Hepatocyte (in vitro differentiated cells): ENCODE data around the gene FAU. TPM values are rescaled to one million over a fixed set of nuclear protein-coding genes. Genes with fewer than 3 reads are reported as not detected.

ENCODE experiments used
- DNase-seq: peaks from one replicate; pipeline ENCODE4 v3.0.0-alpha.2; 2016; ENCODE audit warnings: low spot score
- H2AFZ ChIP-seq: fragments of 200-600 bp; sonication (generic); 2 replicates; pipeline ENCODE4 v1.6.0; 2016; ENCODE audit warnings: antibody characterized with exemption, mild to moderate bottlenecking
- H3K27ac ChIP-seq: fragments of 200-600 bp; sonication (generic); 2 replicates; pipeline ENCODE4 v1.5.1; 2016; ENCODE audit warnings: mild to moderate bottlenecking
- H3K27me3 ChIP-seq: fragments of 200-600 bp; sonication (generic); 2 replicates; pipeline ENCODE4 v1.6.1; 2016
- H3K36me3 ChIP-seq: fragments of 200-600 bp; sonication (generic); replicated peaks from 2 replicates; pipeline ENCODE4 v1.5.1; 2016; ENCODE audit warnings: low read depth; ENCODE audit not compliant: insufficient read depth
- H3K4me1 ChIP-seq: fragments of 200-600 bp; sonication (generic); 2 replicates; pipeline ENCODE4 v1.5.1; 2016; ENCODE audit warnings: mild to moderate bottlenecking, moderate library complexity; ENCODE audit not compliant: insufficient read depth
- H3K4me2 ChIP-seq: fragments of 200-600 bp; sonication (generic); 2 replicates; pipeline ENCODE4 v1.6.0; 2016
- H3K4me3 ChIP-seq: fragments of 200-600 bp; sonication (generic); 2 replicates; pipeline ENCODE4 v1.5.1; 2016; ENCODE audit warnings: mild to moderate bottlenecking
- H3K79me2 ChIP-seq: fragments of 200-600 bp; sonication (generic); 2 replicates; pipeline ENCODE4 v1.6.0; 2017; ENCODE audit warnings: mild to moderate bottlenecking
- H3K9me2 ChIP-seq: fragments of 200-600 bp; sonication (generic); replicated peaks from 2 replicates; pipeline ENCODE4 v1.6.0; 2017; ENCODE audit warnings: mild to moderate bottlenecking; ENCODE audit not compliant: insufficient read depth
- H3K9me3 ChIP-seq: fragments of 200-600 bp; sonication (generic); 2 replicates; pipeline ENCODE4 v1.5.1; 2016; ENCODE audit warnings: low read depth, mild to moderate bottlenecking
- H4K20me1 ChIP-seq: fragments of 200-600 bp; sonication (generic); 2 replicates; pipeline ENCODE4 v1.6.0; 2016; ENCODE audit warnings: mild to moderate bottlenecking; ENCODE audit not compliant: insufficient read depth, poor library complexity, severe bottlenecking
- CTCF ChIP-seq: fragments of 200-600 bp; sonication (generic); IDR thresholded peaks from 2 replicates; pipeline ENCODE4 v1.5.1; 2016; ENCODE audit warnings: antibody characterized with exemption, mild to moderate bottlenecking; ENCODE audit not compliant: poor library complexity
- EZH2 ChIP-seq: fragments of 200-600 bp; sonication (generic); IDR thresholded peaks from 2 replicates; pipeline ENCODE4 v1.6.1; 2016; ENCODE audit warnings: antibody characterized with exemption, mild to moderate bottlenecking, borderline replicate concordance
- EZH2phosphoT487 ChIP-seq: fragments of 200-600 bp; sonication (generic); IDR thresholded peaks from one replicate; pipeline ENCODE4 v1.6.1; 2018; ENCODE audit warnings: antibody characterized with exemption, mild to moderate bottlenecking, low read depth, moderate library complexity; ENCODE audit not compliant: unreplicated experiment, severe bottlenecking
- WGBS: methylation state at CpG from one replicate; pipeline ENCODE4 v1.1.6; 2016; ENCODE audit warnings: low lambda C conversion rate; ENCODE audit errors: missing lambda C conversion rate; 5-methylcytosine and 5-hydroxymethylcytosine counted together
- polyA plus RNA-seq: library from polyadenylated mRNA; unstranded; fragments of >200 nt; fragmentation: Nextera tagmentation; extraction: Ambion mirVana; gene quantifications from 2 replicates; pipeline ENCODE4 v1.2.1, GENCODE V29; 2016
- total RNA-seq: library from RNA; depleted of rRNA; stranded (reverse); fragments of >200 nt; gene quantifications from 2 replicates; pipeline ENCODE4 v1.2.3, GENCODE V29; 2014

Gene FAU
- total and polyA plus RNA-seq, 2 experiments from 2014 or later: 211 to 434 TPM

GRCh38 chr11:65117206-65118096, 4.5 kb downstream of the FAU start, which contains the start of gene ZNHIT2:
TSS of gene ZNHIT2 (minus strand) at chr11:65117701. CDS start at chr11:65117653, 48 bp downstream.
- Histone ChIP-seq H3K27ac (peak within 1 kb of the TSS; percentile 82), H3K4me2 (peak within 1 kb of the TSS; percentile 87), H3K4me1 (peaks cover 32% of the 10 kb centered on the region), H3K36me3 (peaks cover 2% of the 10 kb centered on the region), H3K4me3 (peak within 1 kb of the TSS; percentile 52), H3K27me3 (no peaks in the 10 kb centered on the region), H3K9me3 (no peaks in the 10 kb centered on the region), H4K20me1 (no peaks in the 10 kb centered on the region), H3K9me2 (no peaks in the 10 kb centered on the region), H3K79me2 (peaks cover 69% of the 10 kb centered on the region), H2AFZ (no peak within 1 kb of the TSS)
- TF ChIP-seq CTCF (peak; percentile 95), EZH2 (no peak)
- DNase-seq: peak; percentile 100
- 1% methylated on average over 87 of the region's 89 CpGs for WGBS

- 34% methylated on average over 64 of the region's 68 CpGs for WGBS
- TF ChIP-seq EZH2phosphoT487: no peak
- no peak for TF ChIP-seq EZH2
- no peak for TF ChIP-seq CTCF
- peak overlapping the region; percentile 52 for H3K4me3 ChIP-seq
- H3K36me3 ChIP-seq: peaks cover 2% of the 10 kb centered on the region
- no peaks in the 10 kb centered on the region for H3K27me3 ChIP-seq
- peaks cover 32% of the 10 kb centered on the region for H3K4me1 ChIP-seq
- H2AFZ ChIP-seq: no peak overlapping the region
- H4K20me1 ChIP-seq: no peaks in the 10 kb centered on the region
- peaks cover 67% of the 10 kb centered on the region for H3K79me2 ChIP-seq
- H3K9me3 ChIP-seq: no peaks in the 10 kb centered on the region
- H3K4me2 ChIP-seq: peak overlapping the region; percentile 87
- H3K27ac ChIP-seq: peak overlapping the region; percentile 82
- peak; percentile 58 for DNase-seq
- H3K9me2 ChIP-seq: no peaks in the 10 kb centered on the region
Measured at GRCh38 chr11:65116370-65117205, 5.3 kb downstream of the FAU start.

GRCh38 chr11:65115361-65116082, 6.4 kb downstream of the FAU start:
- 97% methylated on average over 21 of the region's 21 CpGs for WGBS
- TF ChIP-seq EZH2phosphoT487 (no peak), CTCF (no peak), EZH2 (no peak)
- DNase-seq: no peak
- Histone ChIP-seq H3K36me3 (no peaks in the 10 kb centered on the region), H3K4me1 (peaks cover 28% of the 10 kb centered on the region), H3K27ac (no peak overlapping the region), H3K4me3 (no peak overlapping the region), H3K9me3 (no peaks in the 10 kb centered on the region), H3K4me2 (peak overlapping the region; percentile 87), H4K20me1 (no peaks in the 10 kb centered on the region), H3K27me3 (no peaks in the 10 kb centered on the region), H3K79me2 (peaks cover 56% of the 10 kb centered on the region), H2AFZ (no peak overlapping the region), H3K9me2 (no peaks in the 10 kb centered on the region)
